HG03097 (cell line): ENCODE measurements around the gene CENPN.

Experiments used
- ATAC-seq: cut with Tn5 transposase; IDR thresholded peaks from one replicate; pipeline ENCODE4 v1.9.1; 2021; ENCODE audit not compliant: unreplicated experiment, low FRiP score

CENPN gene, protein sequence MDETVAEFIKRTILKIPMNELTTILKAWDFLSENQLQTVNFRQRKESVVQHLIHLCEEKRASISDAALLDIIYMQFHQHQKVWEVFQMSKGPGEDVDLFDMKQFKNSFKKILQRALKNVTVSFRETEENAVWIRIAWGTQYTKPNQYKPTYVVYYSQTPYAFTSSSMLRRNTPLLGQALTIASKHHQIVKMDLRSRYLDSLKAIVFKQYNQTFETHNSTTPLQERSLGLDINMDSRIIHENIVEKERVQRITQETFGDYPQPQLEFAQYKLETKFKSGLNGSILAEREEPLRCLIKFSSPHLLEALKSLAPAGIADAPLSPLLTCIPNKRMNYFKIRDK

DNA sequence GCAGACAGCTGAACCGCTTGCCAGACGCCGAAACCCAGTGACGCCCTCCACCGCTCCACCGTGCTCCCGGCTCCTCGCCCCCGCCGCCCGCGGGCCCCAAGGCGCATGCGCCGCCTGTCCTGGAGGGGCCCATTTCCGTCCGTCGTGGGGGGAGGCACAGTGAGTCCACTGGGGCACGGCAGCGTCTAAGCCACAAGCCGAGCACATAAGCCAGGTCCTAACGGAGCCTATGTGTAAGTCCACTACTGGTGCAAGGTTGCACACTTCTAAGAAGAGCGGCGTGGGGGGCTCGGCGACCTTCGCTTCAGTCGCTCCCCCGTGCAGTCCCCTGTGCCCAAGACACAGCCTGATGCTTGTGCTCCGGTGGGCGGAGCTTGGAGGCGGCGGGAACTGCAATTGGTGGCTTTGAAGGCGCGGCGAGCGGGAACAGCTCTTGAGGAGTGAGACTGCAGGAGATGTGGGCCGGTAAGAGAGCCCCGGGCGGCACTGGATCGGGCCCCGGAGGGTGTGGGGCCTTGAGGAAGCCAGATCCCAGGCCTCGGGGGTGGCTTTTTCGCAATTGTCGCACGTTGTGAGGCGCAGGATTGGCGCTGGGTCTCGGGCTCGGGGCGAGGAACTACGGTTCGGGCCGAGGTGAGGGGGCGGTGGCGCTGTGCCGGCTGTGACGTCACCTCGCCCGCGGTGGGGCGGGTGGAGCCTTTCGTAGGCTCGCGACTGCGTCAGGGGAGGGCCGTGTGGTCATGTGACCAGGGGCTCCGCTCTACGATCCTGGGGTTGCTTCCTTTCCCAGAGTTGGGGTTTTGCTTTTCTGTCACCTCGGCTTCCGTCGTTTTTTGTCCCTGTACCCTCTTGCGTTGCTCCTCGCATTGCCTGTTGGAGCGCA is at the start of gene CENPN, which contains the start of gene CMC2:
Gene CENPN (plus strand): TSS at position 402 of the 883 bp plus-strand sequence. CDS start 4,726 bp downstream, outside the sequence.
Gene CMC2 (minus strand): TSS at position 73 of the 883 bp plus-strand sequence. CDS start 9,491 bp downstream, outside the sequence.
- ATAC-seq = peak; percentile 84

- ATAC-seq = no peak
Observed at GRCh38 chr16:80958284-80958683, 48.7 kb upstream of the CENPN start.

DNA sequence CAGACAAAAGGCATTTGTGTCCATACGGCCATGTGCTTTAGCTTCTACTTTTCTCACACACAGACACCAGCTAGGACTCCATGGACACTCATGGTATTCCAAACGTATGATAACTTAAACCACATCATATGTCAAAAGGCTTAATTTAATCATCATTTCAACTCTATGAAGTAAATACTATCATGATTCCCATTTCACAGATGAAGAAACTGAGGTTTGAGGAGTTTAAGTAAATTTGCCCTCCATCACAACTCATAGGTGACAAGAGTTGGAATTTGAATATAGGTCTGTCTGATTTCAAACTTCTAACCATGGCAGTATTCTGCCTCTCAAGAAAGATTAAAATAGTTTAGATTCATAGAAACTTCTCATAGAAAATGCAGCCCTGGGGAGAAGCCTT is 44.1 kb upstream of the CENPN start:
- ATAC-seq = no peak

GRCh38 chr16:80964351-80964750 is 42.7 kb upstream of the CENPN start:
- ATAC-seq = no peak

- no peak for ATAC-seq
Observed at GRCh38 chr16:80966617-80967016, 40.4 kb upstream of the CENPN start.

- ATAC-seq = no peak
Observed at GRCh38 chr16:80968386-80969113, 38.5 kb upstream of the CENPN start.

DNA sequence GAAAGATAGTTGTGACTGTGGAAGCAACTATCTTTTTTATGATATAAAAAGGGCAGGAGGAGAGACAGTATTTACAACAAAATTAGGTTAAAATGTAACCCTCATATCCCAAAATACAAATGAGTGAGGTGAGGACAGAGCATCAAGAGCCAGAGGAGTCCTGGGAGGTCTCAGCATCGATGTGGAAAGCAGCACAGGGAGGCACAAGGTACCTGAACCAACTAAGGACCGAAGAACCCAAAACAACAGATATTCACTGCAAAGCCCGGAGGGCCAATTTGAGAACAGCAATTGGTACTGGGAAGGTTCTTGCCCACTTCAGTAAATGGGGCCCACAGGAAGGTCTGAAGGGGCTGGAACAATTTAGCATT is 37.9 kb upstream of the CENPN start:
- no peak for ATAC-seq

- ATAC-seq = no peak
Observed at GRCh38 chr16:80971819-80972218, 35.2 kb upstream of the CENPN start.

DNA sequence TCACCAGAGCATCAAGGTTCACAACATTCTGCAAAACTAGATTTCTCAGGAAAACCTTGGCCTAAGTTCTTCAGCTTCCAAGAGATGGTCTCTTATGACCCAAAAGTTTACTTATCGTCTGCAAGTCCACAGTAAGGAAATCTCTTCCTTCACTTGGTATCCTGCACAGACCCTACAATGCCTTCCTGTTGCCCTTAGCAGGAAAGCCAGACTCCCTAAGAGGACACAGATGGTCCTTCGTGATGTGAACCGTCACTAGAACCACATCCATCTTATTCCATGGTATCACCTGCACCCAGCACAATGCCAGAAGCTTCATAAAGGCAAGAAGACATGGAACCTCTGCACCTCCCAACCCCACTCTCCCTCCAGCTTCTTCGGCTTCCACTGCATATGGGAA is 34.4 kb upstream of the CENPN start:
- ATAC-seq = no peak

GRCh38 chr16:80973991-80974390 is 33.0 kb upstream of the CENPN start:
- no peak for ATAC-seq

- no peak for ATAC-seq
Observed at GRCh38 chr16:80974649-80975376, 32.2 kb upstream of the CENPN start.

- no peak for ATAC-seq
Observed at GRCh38 chr16:80976946-80977345, 30.1 kb upstream of the CENPN start.

- ATAC-seq = no peak
Observed at GRCh38 chr16:80981103-80981502, 25.9 kb upstream of the CENPN start.

DNA sequence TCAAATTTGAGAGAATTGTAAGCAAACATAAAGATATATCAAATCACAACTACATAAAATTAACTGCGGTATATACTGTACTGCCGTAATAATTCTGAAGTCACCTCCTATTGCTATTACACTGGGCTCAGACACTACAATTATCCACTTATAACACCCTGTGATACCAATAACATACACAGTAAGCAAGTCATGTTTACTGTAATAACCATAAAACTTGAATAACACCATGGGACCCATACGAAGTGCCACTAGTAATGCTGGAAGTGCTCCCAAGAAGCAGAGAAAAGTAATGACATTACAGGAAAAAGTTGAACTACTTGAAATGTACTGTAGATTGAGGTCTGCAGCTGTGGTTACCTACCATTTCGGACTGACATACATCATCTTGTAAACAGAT is 24.4 kb upstream of the CENPN start:
- no peak for ATAC-seq

- no peak for ATAC-seq
Observed at GRCh38 chr16:80984124-80984892, 22.7 kb upstream of the CENPN start.

- no peak for ATAC-seq
Observed at GRCh38 chr16:80985611-80986010, 21.4 kb upstream of the CENPN start.

DNA sequence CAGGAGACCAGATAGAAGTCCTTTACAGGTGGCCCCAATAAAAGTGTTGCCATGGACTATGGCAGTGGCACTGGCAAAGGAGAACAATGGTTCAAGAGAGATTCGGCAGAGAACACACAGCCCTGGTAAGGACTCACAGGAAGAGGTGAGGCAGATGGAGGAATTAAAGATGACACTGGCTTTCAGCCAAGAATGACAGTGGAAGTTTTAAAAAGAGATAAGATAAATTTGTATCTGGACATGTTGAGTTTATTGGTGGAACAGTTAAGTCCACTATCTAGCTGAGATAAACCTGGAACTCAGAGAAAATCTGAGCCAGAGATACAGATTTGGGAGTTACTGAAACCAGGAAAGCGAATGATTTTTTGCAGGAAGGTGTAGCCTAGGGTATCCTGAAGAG is 20.5 kb upstream of the CENPN start:
- no peak for ATAC-seq

DNA sequence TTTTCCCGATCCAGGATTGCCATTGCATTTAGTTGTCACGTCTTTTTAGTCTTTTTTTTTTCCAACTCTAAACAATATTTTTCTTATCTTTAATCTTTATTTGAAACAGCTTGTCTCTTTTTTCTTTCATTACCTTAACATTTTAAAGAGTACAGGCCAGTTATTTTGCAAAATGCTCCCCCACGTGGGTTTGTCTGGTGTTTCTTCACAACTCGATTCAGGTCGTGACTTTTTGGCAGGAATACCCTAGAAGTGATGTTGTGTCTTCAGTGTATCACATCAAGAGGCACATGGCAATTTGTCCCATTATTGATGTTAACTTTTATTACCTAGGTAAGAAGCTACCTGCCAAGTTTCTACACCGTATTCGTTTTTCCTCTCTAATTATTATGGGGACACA is 18.3 kb upstream of the CENPN start:
- no peak for ATAC-seq

DNA sequence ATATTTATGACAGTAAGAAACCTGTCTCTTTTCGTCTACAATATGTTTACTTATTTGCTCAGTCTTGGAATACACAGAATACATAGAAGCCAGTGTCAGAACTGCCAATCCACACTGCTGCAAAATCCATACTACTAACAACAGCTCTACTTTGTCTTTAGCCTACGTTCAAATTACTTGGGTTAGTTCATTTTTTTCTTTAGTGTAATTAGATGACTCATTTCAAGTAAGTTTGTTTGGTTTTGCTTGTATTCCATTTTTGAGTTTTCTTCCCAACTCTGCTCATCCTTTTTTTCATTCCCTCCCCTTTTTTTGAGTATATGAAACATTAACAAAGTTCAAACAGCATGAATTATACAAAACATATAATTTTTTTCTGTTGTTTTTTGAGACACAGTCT is 17.2 kb upstream of the CENPN start:
- no peak for ATAC-seq

GRCh38 chr16:80990577-80990976 is 16.4 kb upstream of the CENPN start:
- ATAC-seq = no peak
